GM19324 (cell line): ENCODE measurements around the gene BICRAL.
"Not testable (repeated sequence)": the region's sequence is repeated elsewhere in the genome, so short reads cannot be mapped to it uniquely, and the experiment has no call there.

Experiments
- ATAC-seq: cut with Tn5 transposase; IDR thresholded peaks from one replicate; pipeline ENCODE4 v1.9.1; 2021; ENCODE audit warnings: mild to moderate bottlenecking, moderate library complexity; ENCODE audit not compliant: unreplicated experiment, low FRiP score

Gene BICRAL

DNA sequence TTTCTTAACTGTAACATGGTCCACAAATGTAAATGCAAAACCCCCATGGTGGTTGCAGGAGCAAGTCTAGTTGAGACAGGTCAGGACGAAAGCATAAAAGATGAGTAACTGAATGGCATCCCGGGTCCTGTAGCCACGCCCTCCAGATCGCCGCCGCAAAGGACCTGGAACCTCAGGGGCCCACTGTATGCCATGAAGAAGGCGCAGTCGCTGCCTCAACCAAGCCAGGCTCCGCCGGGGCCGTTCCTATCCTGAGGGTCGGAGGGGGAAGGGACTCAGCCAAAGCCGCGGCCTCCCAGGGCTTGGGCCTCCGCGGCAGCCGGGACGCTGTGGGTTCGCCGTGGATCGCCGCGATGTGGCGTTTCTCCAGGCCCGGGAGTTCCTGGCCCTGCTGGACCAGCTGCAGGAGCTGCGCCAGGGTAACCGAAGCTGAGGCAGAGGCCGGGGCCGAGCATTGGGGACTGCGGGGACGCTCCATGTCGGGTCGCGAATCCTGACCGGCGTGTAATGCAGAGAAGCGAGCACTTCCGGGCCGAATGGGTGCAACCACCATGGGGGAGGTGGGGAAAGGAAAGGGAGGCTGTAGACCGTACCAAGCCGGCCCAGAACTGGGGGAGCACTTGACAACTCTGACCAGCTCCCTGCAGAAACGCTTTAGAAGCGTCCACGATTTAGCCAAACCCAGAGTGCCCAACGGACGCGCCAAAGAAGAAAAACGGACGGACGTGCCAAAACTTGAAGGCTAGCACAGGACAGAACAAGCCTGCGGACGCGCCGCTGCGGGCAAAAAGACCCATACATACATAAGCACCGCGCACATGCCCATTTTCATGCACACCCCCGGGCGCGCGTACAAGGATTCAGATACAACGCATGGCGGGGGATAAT lies 108.7 kb downstream of the BICRAL start:
- ATAC-seq = peak; percentile 92

DNA sequence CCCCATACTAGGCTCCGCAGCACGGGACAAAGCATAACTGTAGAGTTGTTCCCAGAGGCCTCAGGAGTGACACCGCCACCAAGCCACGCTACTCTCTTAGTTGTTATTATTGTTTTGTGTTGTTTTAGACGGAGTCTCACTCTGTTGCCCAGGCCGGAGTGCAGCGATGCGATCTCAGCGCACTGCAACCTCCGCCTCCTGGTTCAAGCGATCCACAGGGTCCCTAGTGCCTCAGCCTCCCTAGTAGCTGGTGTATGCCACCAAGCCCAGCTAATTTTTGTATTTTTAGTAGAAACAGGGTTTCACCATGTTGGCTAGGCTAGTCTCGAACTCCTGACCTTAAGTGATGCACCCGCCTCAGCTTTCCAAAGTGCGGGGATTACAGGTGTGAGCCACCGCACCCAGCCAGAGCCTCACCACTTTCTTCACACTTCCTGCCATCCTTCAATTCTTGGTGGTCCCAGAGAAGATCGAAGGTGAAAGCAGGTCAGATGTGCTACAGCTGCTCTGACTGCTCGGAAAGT lies 109.4 kb downstream of the BICRAL start:
- no peak for ATAC-seq

DNA sequence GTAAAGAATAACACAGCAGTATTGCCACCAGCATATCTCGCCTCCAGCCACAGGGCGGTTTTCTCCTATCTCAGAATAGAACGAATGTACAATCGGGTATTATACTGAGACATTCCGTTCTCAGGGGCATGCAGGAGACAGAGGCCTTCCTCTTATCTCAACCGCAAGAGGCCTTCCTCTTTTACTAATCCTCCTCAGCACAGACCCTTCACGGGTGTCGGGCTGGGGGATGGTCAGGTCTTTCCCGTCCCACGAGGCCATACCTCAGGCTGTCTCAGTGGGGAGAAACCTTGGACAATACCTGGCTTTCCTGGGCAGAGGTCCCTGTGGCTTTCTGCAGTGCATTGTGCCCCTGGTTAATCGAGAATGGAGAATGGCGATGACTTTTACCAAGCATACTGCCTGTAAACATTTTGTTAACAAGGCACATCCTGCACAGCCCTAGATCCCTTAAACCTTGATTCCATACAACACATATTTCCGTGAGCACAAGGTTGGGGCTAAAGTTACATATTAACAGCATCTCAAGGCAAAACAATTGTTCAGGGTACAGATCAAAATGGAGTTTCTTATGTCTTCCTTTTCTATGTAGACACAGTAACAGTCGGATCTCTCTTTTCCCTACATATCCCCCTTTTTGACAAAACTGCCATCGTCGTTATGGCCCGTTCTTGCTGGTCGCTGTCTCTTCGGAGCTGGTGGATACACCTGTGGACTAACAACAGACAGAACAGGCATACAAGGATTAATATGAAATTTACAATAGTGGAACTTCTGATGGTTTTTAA lies 112.4 kb downstream of the BICRAL start:
- not testable (repeated sequence) for ATAC-seq

DNA sequence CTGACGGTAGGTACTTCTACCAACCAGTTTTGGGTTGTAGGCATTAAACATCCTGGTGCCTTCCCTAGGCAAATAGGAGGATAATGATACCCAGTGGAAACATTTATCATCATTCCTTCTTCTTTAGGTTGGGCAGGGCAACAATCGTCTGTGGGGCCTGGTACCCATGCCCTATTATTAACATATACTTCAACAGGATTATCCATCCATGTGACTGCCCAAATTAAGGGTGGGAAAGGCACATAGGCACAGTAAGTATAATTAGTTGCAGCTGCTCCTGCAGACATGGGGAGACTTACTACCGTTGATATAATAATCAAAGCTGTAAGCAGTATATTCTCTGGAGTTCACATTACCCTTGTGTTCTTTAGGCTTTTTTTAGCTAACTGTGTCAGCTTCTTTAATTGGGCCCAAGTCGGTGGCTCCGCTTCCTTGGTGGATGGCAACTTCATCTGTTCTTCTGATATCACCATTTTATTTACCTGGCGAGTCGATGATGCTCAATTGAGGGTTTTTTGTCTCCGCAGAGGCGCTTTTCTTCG lies 114.4 kb downstream of the BICRAL start:
- ATAC-seq = no peak

DNA sequence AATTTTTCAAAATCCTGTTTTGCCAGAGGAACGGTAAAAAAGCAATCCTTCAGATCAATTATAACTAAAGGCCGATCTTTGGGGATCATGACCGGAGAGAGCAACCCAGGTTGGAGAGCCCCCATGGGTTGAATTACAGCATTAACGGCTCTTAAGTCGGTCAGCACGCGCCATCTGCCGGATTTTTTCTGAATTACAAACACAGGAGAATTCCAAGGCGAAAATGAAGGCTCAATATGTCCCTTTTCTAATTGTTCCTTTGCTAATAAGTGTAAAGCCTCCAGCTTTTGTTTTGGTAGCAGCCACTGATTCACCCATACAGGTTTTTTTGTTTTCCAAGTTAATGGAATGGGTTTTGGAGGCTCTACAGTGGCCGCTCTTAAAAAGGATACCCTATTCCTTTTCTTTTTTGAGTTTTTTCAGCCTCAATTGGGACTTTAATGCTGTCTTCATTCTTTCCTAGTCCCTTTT lies 117.1 kb downstream of the BICRAL start:
- ATAC-seq = no peak

DNA sequence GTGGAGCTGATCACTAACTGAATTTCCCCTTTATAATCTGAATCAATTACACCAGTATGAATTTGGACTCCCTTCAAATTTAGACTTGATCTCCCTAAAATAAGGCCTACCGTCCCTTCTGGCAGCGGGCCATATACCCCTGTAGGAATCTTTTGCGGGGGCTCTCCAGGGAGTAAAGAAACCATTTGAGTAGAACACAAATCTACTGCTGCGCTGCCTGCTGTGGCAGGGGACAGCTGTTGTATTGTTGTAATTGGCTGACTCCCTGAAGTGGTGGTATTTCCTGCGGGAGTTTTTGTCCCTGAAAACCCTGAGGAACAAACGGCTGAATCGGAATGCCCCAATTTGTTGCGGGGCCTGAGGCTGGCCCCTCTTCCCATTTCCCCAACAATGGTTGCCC lies 118.0 kb downstream of the BICRAL start:
- no peak for ATAC-seq

DNA sequence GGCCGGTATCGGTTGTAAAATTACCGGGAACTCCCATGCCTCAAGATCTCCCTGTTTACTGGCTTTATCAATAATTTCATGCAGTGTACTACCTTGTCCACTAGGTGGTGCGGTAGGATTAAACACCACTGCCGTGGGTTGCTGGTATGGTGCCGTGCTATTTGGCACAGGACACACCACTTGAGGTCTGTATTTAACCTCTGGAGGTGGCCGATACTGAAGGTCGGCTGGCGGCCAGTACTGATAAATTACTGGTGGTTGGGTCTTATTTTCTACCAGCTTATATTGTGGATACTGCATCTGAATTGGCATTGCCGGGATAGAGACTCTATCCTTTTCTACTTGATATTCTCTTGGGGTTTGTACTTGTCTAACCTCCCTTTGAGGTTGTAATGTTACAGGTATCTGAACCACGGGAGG lies 119.7 kb downstream of the BICRAL start:
- ATAC-seq = no peak

DNA sequence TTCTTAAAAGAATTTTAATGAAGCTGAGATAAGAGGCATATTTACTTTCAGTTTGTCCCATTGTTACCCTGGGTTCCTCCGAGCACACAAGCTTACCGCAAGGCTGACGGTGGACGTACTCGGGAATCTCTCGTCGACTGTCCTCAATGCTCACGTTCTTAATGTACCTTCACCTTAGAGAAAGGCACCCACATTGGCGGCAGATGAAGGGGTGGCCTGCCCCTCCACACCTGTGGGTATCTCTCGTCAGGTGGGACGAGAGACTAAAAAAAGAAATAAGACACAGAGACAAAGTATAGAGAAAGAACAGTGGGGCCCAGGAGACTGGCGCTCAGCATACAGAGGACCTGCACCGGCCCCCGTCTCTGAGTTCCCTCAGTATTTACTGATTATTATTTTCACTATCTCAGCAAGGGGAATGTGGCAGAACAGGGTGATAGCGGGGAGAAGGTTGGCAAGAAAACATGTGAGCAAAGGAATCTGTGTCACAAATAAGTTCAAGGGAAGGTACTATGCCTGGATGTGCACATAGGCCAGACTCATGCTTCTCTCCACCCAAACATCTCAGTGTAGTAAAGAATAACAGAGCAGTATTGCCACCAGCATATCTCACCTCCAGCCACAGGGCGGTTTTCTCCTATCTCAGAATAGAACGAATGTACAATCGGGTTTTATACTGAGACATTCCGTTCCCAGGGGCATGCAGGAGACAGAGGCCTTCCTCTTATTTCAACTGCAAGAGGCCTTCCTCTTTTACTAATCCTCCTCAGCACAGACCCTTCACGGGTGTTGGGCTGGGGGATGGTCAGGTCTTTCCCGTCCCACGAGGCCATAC lies 120.8 kb downstream of the BICRAL start:
- not testable (repeated sequence) for ATAC-seq

DNA sequence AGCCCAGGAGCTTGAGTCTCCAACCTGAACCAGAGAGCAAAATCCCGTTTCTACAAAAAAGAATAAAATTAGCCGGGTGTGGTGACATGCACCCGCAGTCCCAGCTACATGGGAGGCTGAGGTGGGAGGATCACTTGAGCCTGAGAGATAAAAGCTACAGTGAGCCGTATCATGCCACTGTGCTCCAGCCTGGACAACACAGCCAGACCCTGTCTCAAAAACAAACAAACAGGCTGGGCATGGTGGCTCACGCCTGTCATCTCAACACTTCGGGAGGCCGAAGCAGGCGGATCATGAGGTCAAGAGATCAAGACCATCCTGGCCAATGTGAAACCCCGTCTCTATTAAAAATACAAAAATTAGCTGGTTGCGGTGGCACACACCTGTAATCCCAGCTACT lies 122.6 kb downstream of the BICRAL start:
- no peak for ATAC-seq

DNA sequence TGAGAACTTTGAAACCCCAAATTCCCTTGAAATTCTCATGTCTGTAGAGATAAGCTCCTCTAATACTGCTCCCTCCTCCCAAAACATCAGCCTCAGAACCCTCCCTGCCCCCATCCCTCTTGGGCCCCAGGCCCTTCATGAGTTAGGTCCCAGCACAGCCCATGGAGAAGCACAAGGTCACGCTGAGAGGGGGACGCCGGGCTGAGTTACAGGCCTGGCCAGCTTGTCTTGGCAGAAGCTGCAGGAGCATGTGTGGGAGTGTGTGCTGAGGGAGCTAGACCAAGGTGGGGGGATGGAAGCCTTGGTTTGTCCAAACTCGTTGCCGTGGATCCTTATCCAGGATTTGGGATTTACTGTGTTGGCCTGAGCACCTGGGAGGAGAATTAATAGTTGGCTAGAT lies 125.5 kb downstream of the BICRAL start:
- ATAC-seq = no peak

DNA sequence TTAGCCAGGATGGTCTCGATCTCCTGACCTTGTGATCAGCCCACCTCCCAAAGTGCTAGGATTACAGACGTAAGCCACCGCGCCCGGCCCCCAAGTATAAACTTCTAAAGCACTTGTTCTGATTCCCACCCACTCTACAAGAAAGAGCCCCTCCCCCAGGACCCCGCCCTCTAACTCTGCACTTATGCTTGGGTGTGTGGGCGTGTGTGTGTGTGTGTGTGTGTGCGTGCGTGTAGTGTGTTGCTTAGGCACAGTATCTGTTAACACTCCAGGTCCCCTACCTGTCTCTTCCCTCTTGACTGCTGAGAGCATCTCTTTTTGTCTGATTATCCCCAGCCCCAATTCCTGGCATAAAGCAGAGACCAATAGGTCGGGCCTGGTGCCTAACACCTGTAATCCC lies 128.0 kb downstream of the BICRAL start:
- ATAC-seq = no peak

DNA sequence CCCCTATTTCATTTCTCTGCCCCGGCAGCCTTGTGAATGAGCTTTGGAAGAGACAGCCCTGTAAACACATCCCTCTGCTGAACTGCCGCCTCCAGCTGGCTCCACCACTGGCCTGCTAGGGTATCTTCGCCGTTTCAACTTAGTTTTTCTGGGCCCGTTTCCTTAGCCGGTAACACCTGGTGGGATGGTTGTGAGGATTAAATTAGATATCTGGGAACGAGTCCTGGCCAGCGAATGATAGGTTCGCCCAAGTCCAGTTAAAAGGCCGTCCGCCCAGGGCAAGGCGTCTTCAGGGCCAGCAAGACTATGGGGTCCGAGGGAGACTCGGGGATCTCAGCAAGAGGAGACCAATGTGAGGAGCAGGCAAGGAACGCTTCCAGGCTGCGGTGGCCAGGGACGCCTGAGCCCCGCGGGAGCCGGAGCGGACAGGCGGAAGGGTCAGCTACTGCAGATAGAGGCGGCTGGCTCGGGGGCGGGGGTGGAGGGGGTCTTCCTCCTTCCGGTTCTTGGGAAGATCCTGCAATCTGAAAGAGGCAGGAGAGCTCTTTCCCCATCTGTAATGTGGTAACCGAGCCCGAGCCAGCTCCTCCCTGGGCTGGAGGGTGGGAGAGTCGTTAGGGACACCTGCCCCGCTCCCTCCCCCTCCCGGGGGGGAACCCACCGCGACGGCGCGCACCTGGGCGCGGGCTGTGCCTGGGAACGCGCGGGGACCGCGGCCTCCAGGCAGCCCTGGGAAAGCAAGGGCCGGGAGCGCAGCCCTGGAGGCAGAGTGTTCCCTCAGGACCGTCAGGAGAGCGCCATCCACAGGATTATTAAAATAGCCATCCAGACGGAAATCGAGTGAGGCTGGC lies 129.5 kb downstream of the BICRAL start:
- no peak for ATAC-seq

DNA sequence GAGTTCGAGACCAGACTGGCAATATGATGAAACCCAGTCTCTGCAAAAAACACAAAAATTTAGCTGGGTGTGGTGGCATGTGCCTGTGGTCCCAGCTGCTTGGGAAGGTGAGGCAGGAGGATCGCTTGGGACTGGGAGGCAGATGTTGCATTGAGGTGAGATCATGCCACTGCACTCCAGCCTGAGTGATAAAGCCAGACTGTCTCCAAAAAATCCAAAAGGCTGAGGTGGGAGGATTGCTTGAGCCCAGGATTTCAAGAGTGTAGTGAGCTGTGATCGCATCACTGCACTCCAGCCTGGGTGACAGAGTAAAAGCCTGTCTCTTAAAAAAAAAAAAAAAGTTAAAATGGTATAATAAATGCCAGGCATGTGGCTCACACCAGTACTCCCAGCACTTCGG lies 132.7 kb downstream of the BICRAL start:
- ATAC-seq = no peak

DNA sequence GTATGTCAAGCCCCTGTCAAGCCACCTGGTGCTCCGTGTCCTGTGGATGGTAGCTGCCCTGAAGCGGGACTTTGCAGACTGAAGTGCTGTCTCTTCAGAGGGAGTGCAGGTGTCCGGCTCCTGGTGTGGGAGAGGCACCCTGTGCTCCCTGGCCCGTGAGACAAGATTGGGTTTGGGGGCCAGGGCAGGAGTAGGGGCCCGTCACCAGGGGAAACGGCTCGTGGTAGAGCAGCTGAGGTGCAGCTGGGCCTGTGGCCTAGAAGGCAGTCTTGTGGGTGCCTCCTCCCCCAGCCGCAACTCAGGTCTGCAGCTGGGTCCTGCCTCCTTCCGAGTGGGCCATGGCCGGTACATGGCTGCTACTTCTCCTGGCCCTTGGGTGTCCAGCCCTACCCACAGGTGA lies 133.9 kb downstream of the BICRAL start, which contains the start of gene PTCRA:
TSS of gene PTCRA (plus strand) at position 322 of the 400 bp plus-strand sequence. CDS start at position 339, 17 bp downstream.
- no peak for ATAC-seq

DNA sequence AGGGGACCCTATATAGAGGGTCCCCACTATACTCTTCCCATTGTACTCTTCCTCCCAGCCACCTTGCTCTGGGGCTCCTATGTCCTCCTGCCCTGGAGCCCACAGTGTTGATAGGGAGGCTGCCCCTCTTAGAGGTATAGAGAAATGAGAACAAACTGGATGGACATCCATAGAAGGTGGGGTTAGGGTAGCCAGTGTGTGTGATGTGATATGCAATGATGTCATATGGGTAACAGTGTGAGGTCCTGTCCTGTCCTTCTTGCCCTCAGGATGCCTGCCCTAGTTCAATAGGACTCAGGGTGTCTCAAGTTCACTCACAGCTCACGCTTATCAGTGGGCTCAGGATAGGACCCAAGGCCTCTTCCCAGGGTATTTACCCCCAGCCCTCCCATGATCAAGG lies 134.4 kb downstream of the BICRAL start:
- ATAC-seq = no peak
